Spleen (tissue), 7 donors: Measurements from ENCODE around the gene SLC12A6.
"Not testable (repeated sequence)": the region's sequence is repeated elsewhere in the genome, so short reads cannot be mapped to it uniquely, and the experiment has no call there.

Experiments
- POLR2A ChIP-seq, 3 donors: fragments of 450-650 bp; IDR thresholded peaks; one replicate each; pipeline ENCODE4 v1.5.1; 2017; ENCODE audit warnings: antibody characterized with exemption in 3 of 3, mild to moderate bottlenecking in 1 of 3
- TF ChIP-seq, protein P1 (sequence below), 11 experiments: fragments of 200-600 bp in 7 of 11; fragments of 450-650 bp in 4 of 11; sonication (generic) in 4 of 11; IDR thresholded peaks in 8 of 11; conservative IDR thresholded peaks in 3 of 11; 1 replicate in 7 of 11; 2 replicates in 4 of 11; pipeline versions ENCODE4 v1.4.0 to v1.8.0; 2016 to 2021; ENCODE audit warnings: antibody characterized with exemption in 11 of 11, inconsistent platforms in 4 of 11, mild to moderate bottlenecking in 1 of 11
- donor health status: DM: no; HTN: no; CAD: no; lungs with moderate emphysema.
- donor health status: DM: no; HTN: no; CAD: no.
- donor health status: DM: no; HTN: no; CAD: no.

GRCh38 chr15:34375541-34375940 is 38.0 kb upstream of the SLC12A6 start:
- TF ChIP-seq POLR2A (IDR thresholded peaks at IDR 0.05), result not testable (repeated sequence)
- TF ChIP-seq, protein P1, sequence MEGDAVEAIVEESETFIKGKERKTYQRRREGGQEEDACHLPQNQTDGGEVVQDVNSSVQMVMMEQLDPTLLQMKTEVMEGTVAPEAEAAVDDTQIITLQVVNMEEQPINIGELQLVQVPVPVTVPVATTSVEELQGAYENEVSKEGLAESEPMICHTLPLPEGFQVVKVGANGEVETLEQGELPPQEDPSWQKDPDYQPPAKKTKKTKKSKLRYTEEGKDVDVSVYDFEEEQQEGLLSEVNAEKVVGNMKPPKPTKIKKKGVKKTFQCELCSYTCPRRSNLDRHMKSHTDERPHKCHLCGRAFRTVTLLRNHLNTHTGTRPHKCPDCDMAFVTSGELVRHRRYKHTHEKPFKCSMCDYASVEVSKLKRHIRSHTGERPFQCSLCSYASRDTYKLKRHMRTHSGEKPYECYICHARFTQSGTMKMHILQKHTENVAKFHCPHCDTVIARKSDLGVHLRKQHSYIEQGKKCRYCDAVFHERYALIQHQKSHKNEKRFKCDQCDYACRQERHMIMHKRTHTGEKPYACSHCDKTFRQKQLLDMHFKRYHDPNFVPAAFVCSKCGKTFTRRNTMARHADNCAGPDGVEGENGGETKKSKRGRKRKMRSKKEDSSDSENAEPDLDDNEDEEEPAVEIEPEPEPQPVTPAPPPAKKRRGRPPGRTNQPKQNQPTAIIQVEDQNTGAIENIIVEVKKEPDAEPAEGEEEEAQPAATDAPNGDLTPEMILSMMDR (IDR thresholded peaks at IDR 0.05 in 8 of 11, conservative IDR thresholded peaks at IDR 0.05 in 3 of 11), result not testable (repeated sequence)
